ENCODE results near the gene HHIPL1.

Gene HHIPL1

GRCh38 chr14:99643343-99643742 lies 1.6 kb upstream of the HHIPL1 start:
- no peak for TF ChIP-seq REST (IDR thresholded peaks at IDR 0.05; ENCODE audit: insufficient replicate concordance, low read depth)
- TF ChIP-seq SPI1 (IDR thresholded peaks at IDR 0.05; ENCODE audit: borderline replicate concordance, low read depth), result no peak
- no peak for TF ChIP-seq GABPA (IDR thresholded peaks at IDR 0.05; ENCODE audit: low read depth)
- H3K27ac ChIP-seq (replicated peaks), result no peak overlapping the region
- no peak for DNase-seq (ENCODE audit: low read depth in 1 of 2, low spot score in 1 of 2)
- peaks cover 23% of the 10 kb centered on the region for H3K27me3 ChIP-seq (ENCODE audit: insufficient read depth, poor library complexity, severe bottlenecking)
- no peak overlapping the region for H3K4me3 ChIP-seq (replicated peaks; ENCODE audit: insufficient read depth, low read length)

- H3K27me3 ChIP-seq (ENCODE audit: insufficient read depth, poor library complexity, severe bottlenecking), result peaks cover 23% of the 10 kb centered on the region
- H3K27ac ChIP-seq (replicated peaks), result no peak overlapping the region
- TF ChIP-seq CTCF (IDR thresholded peaks at IDR 0.05; ENCODE audit: insufficient read depth, low read length) (no peak), GABPA (IDR thresholded peaks at IDR 0.05; ENCODE audit: low read depth) (no peak), POLR2AphosphoS5 (IDR thresholded peaks at IDR 0.05; ENCODE audit: low read depth) (no peak), REST (IDR thresholded peaks at IDR 0.05; ENCODE audit: insufficient replicate concordance, low read depth) (no peak), SPI1 (IDR thresholded peaks at IDR 0.05; ENCODE audit: borderline replicate concordance, low read depth) (no peak)
- DNase-seq (ENCODE audit: low read depth in 1 of 2, low spot score in 1 of 2), result no peak
- no peak overlapping the region for H3K4me3 ChIP-seq (replicated peaks; ENCODE audit: insufficient read depth, low read length)
Measured at GRCh38 chr14:99644035-99644587, 818 bp upstream of the HHIPL1 start.

- TF ChIP-seq CTCF (IDR thresholded peaks at IDR 0.05; ENCODE audit: insufficient read depth, low read length) (no peak), REST (IDR thresholded peaks at IDR 0.05; ENCODE audit: insufficient replicate concordance, low read depth) (no peak), POLR2AphosphoS5 (IDR thresholded peaks at IDR 0.05; ENCODE audit: low read depth) (no peak), SPI1 (IDR thresholded peaks at IDR 0.05; ENCODE audit: borderline replicate concordance, low read depth) (no peak), GABPA (IDR thresholded peaks at IDR 0.05; ENCODE audit: low read depth) (no peak)
- DNase-seq (ENCODE audit: low read depth in 1 of 2, low spot score in 1 of 2), result no peak
- Histone ChIP-seq H3K27ac (replicated peaks) (no peak overlapping the region), H3K4me3 (replicated peaks; ENCODE audit: insufficient read depth, low read length) (no peak overlapping the region), H3K27me3 (ENCODE audit: insufficient read depth, poor library complexity, severe bottlenecking) (peaks cover 23% of the 10 kb centered on the region)
Measured at GRCh38 chr14:99645545-99646505, 896 bp downstream of the HHIPL1 start.
